Inflammatory macrophage (primary cell): Measurements from ENCODE around the gene OPRD1.
"Not testable (repeated sequence)": the region's sequence is repeated elsewhere in the genome, so short reads cannot be mapped to it uniquely, and the experiment has no call there.

ENCODE experiments used
- DNase-seq, 2 donors: peaks; one replicate each; pipeline ENCODE4 v3.0.0-alpha.2; 2020 to 2022

Gene OPRD1

GRCh38 chr1:28847207-28847606 is 35.2 kb downstream of the OPRD1 start:
- not testable (repeated sequence) for DNase-seq

- no peak for DNase-seq
These were observed 36.4 kb downstream of the OPRD1 start for GRCh38 chr1:28848416-28848815.

- DNase-seq = peak; percentile 63 to 70
These were observed 41.2 kb downstream of the OPRD1 start for GRCh38 chr1:28853093-28853742.

- not testable (repeated sequence) for DNase-seq
These were observed 42.4 kb downstream of the OPRD1 start for GRCh38 chr1:28854406-28854805.

GRCh38 chr1:28855046-28855445 is 43.1 kb downstream of the OPRD1 start:
- no peak for DNase-seq

- peak in 1 of 2 donors; percentile 7 for DNase-seq
These were observed 43.5 kb downstream of the OPRD1 start for GRCh38 chr1:28855469-28855951.

- DNase-seq = no peak
These were observed 44.0 kb downstream of the OPRD1 start for GRCh38 chr1:28855969-28856368.

- DNase-seq = no peak
These were observed 48.5 kb downstream of the OPRD1 start for GRCh38 chr1:28860332-28861073.

GRCh38 chr1:28862571-28863403 is 50.8 kb downstream of the OPRD1 start:
- DNase-seq = no peak

- no peak for DNase-seq
These were observed 52.7 kb downstream of the OPRD1 start for GRCh38 chr1:28864695-28865094.

GRCh38 chr1:28865997-28866650 is 54.2 kb downstream of the OPRD1 start:
- DNase-seq = no peak

GRCh38 chr1:28867850-28868249 is 55.9 kb downstream of the OPRD1 start:
- no peak for DNase-seq

GRCh38 chr1:28869952-28870351 is 58.0 kb downstream of the OPRD1 start:
- no peak for DNase-seq

- no peak for DNase-seq
These were observed 59.8 kb downstream of the OPRD1 start for GRCh38 chr1:28871631-28872401.

GRCh38 chr1:28875134-28875533 is 63.2 kb downstream of the OPRD1 start:
- peak; percentile 62 to 82 for DNase-seq

- peak; percentile 75 to 79 for DNase-seq
These were observed 65.3 kb downstream of the OPRD1 start for GRCh38 chr1:28877132-28877781.

- no peak for DNase-seq
These were observed 66.8 kb downstream of the OPRD1 start for GRCh38 chr1:28878796-28879195.

- peak; percentile 73 to 81 for DNase-seq
These were observed 70.1 kb downstream of the OPRD1 start for GRCh38 chr1:28882009-28882628.

GRCh38 chr1:28883242-28883616 is 71.3 kb downstream of the OPRD1 start:
- DNase-seq = no peak

GRCh38 chr1:28885472-28885877 is 73.5 kb downstream of the OPRD1 start:
- DNase-seq = no peak
